Trophoblast cell (in vitro differentiated cells and primary cell): ENCODE measurements around the gene MRPS27.

Source experiments
- DNase-seq, 2 donors: peaks; one replicate each; pipeline ENCODE4 v3.0.0-alpha.2; 2016
- H2AFZ ChIP-seq: 2 replicates; pipeline ENCODE4 v1.6.1; 2013; ENCODE audit warnings: low read length, moderate library complexity, mild to moderate bottlenecking; ENCODE audit not compliant: insufficient read depth, poor library complexity
- H2AK5ac ChIP-seq: 2 replicates; pipeline ENCODE4 v1.6.1; 2013; ENCODE audit warnings: mild to moderate bottlenecking, low read length
- H2BK120ac ChIP-seq: 2 replicates; pipeline ENCODE4 v1.6.1; 2013; ENCODE audit warnings: low read length, mild to moderate bottlenecking, moderate library complexity; ENCODE audit not compliant: insufficient read depth, poor library complexity
- H2BK12ac ChIP-seq: 2 replicates; pipeline ENCODE4 v1.6.1; 2013; ENCODE audit warnings: mild to moderate bottlenecking, low read length, moderate library complexity
- H2BK5ac ChIP-seq: 2 replicates; pipeline ENCODE4 v1.6.1; 2013; ENCODE audit warnings: low read length, low read depth, moderate library complexity, mild to moderate bottlenecking; ENCODE audit not compliant: poor library complexity
- H3K14ac ChIP-seq: 2 replicates; pipeline ENCODE4 v1.6.1; 2013; ENCODE audit warnings: mild to moderate bottlenecking, low read length
- H3K18ac ChIP-seq: 2 replicates; pipeline ENCODE4 v1.6.1; 2013; ENCODE audit warnings: mild to moderate bottlenecking, low read length
- H3K23ac ChIP-seq: 2 replicates; pipeline ENCODE4 v1.6.1; 2013; ENCODE audit warnings: low read length
- H3K27ac ChIP-seq: 2 replicates; pipeline ENCODE4 v1.5.1; 2013; ENCODE audit warnings: low read depth, mild to moderate bottlenecking, inconsistent platforms, low read length, moderate library complexity
- H3K27me3 ChIP-seq: 2 replicates; pipeline ENCODE4 v1.6.1; 2013; ENCODE audit warnings: inconsistent platforms, mild to moderate bottlenecking, low read length, moderate library complexity; ENCODE audit not compliant: insufficient read depth
- H3K36me3 ChIP-seq, 2 experiments: 1 replicate in 1 of 2; 2 replicates in 1 of 2; pipeline ENCODE4 v1.6.1; 2013; ENCODE audit warnings: low read length in 2 of 2, mild to moderate bottlenecking in 2 of 2, moderate library complexity in 1 of 2; ENCODE audit not compliant: insufficient read depth in 2 of 2, control insufficient read depth in 1 of 2
- H3K4ac ChIP-seq: 2 replicates; pipeline ENCODE4 v1.6.1; 2013; ENCODE audit warnings: low read depth, mild to moderate bottlenecking, low read length, moderate library complexity
- H3K4me1 ChIP-seq, 2 experiments: 1 replicate in 1 of 2; 2 replicates in 1 of 2; pipeline ENCODE4 v1.6.1; 2013; ENCODE audit warnings: low read length in 2 of 2, mild to moderate bottlenecking in 2 of 2, moderate library complexity in 1 of 2; ENCODE audit not compliant: insufficient read depth in 2 of 2, control insufficient read depth in 1 of 2
- H3K4me2 ChIP-seq: 2 replicates; pipeline ENCODE4 v1.6.1; 2013; ENCODE audit warnings: inconsistent platforms, mild to moderate bottlenecking, low read length, moderate library complexity
- H3K4me3 ChIP-seq: 2 replicates; pipeline ENCODE4 v1.5.1; 2013; ENCODE audit warnings: mild to moderate bottlenecking, low read depth, low read length, inconsistent platforms
- H3K79me1 ChIP-seq: one replicate; pipeline ENCODE4 v1.6.1; 2013; ENCODE audit warnings: low read length
- H3K79me2 ChIP-seq: 2 replicates; pipeline ENCODE4 v1.6.1; 2013; ENCODE audit warnings: low read length, mild to moderate bottlenecking; ENCODE audit not compliant: control insufficient read depth, insufficient read depth, poor library complexity
- H3K9ac ChIP-seq: 2 replicates; pipeline ENCODE4 v1.6.1; 2013; ENCODE audit warnings: mild to moderate bottlenecking, low read length
- H3K9me3 ChIP-seq: 2 replicates; pipeline ENCODE4 v1.6.1; 2013; ENCODE audit warnings: low read depth, mild to moderate bottlenecking, control low read depth, inconsistent platforms, low read length; ENCODE audit not compliant: insufficient read depth
- H4K12ac ChIP-seq: 2 replicates; pipeline ENCODE4 v1.6.1; 2013; ENCODE audit warnings: low read depth, mild to moderate bottlenecking, low read length, moderate library complexity
- H4K8ac ChIP-seq: 2 replicates; pipeline ENCODE4 v1.6.1; 2013; ENCODE audit warnings: low read depth, mild to moderate bottlenecking, low read length, moderate library complexity
- H4K91ac ChIP-seq: one replicate; pipeline ENCODE4 v1.6.1; 2013; ENCODE audit warnings: low read depth, mild to moderate bottlenecking, low read length, moderate library complexity
- WGBS: extraction: QIAGEN DNeasy Blood & Tissue Kit; methylation state at CpG from one replicate; pipeline ENCODE4 v1.1.7; 2013; ENCODE audit warnings: missing lambda C conversion rate; ENCODE audit not compliant: insufficient read length, insufficient coverage; ENCODE audit errors: extremely low coverage; 5-methylcytosine and 5-hydroxymethylcytosine counted together

MRPS27 gene

DNA sequence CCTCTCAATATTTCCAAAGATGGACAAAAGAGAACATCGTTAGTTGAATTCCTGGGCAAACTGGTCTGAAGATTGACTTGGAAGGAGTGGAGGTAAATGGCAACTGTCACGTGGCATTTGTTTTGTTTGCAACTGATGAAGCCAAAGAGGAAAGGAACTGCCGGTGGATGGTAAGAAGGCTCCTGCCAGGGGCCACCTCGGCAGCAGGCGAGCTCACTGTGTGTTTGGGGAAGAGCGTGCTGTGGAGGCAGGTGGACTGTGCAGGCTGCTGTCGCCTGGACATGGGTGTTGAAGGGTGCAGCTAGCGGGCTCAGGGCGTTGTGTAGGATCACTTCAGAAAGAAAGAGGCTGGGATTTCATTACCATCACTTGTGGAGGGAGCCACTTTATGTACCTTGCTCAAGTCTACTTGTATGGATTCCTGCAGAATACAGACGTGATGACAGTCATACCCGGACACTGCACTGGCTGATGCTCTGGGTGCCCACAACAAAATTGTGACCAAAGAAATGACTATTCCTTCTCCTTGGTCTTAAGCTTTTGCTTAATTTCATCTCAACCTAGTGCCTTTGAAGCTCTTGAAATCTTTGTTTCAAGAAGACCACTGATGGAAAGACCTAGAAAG, 140.1 kb downstream of the MRPS27 start:
- H3K4ac ChIP-seq = no peak overlapping the region
- H3K18ac ChIP-seq = no peak overlapping the region
- no CpG with 5 or more reads among the region's 11 CpGs for WGBS
- H3K4me3 ChIP-seq = no peak overlapping the region
- DNase-seq = no peak
- no peak overlapping the region for H4K8ac ChIP-seq
- peaks cover 0 to 11% of the 10 kb centered on the region in 2 experiments for H3K4me1 ChIP-seq
- H3K9ac ChIP-seq = no peak overlapping the region
- no peak overlapping the region for H3K4me2 ChIP-seq
- no peak overlapping the region for H3K14ac ChIP-seq
- no peak overlapping the region for H2BK5ac ChIP-seq
- H4K91ac ChIP-seq = no peak overlapping the region
- peaks cover 2% of the 10 kb centered on the region for H3K9me3 ChIP-seq
- no peak overlapping the region for H2AK5ac ChIP-seq
- no peak overlapping the region for H3K27ac ChIP-seq
- H2BK12ac ChIP-seq = no peak overlapping the region
- H3K27me3 ChIP-seq = no peaks in the 10 kb centered on the region
- no peaks in the 10 kb centered on the region for H3K79me2 ChIP-seq
- H3K36me3 ChIP-seq = peaks cover 2 to 5% of the 10 kb centered on the region in 2 experiments
- H3K23ac ChIP-seq = no peak overlapping the region
- H3K79me1 ChIP-seq = no peaks in the 10 kb centered on the region
- H2AFZ ChIP-seq = no peak overlapping the region
- no peak overlapping the region for H4K12ac ChIP-seq
- H2BK120ac ChIP-seq = no peak overlapping the region

DNA sequence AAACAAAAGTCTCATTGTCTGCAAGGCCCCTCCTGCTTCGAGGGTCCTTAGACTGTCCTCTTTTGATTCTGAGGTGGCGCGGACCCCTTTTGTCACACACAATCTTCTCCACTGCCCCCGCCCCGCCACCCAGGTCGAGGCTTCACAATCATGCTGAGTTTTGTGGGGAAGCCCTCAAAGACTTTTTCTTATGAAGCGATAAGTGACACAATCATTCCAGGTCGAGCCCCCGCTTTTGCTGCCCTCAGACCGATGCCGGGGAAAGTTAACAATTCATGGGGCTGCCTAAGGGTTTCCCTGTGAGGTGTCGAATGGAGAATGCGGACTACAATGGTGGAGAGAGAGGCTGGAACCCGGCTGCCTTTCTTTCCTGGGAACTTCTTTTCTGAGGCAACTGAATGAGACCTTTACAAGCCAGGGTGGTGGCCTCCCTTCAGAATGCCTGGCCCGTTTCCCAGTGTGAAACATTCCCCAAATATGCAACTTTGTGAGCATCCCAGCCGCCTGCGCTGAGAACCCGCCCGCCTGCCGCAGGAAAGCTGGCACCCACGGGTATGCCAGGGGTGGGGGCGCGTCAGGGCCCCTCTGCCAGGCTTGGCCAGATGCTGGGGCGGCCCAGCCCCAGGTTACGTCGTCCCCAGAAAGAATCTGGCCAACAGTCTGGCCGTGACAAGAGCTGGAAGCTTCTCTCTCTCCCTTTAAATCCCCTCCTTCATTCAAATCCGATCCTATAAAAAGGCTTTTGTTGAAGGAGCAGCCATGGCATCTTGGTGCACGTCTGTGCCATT, 140.8 kb downstream of the MRPS27 start:
- H3K79me1 ChIP-seq = no peaks in the 10 kb centered on the region
- no peak overlapping the region for H3K14ac ChIP-seq
- no peak overlapping the region for H2BK5ac ChIP-seq
- no peak overlapping the region for H2BK120ac ChIP-seq
- no peak for DNase-seq
- no peak overlapping the region for H3K9ac ChIP-seq
- H4K12ac ChIP-seq = no peak overlapping the region
- no peaks in the 10 kb centered on the region for H3K27me3 ChIP-seq
- H3K9me3 ChIP-seq = peaks cover 2% of the 10 kb centered on the region
- no peak overlapping the region for H3K18ac ChIP-seq
- H3K4me2 ChIP-seq = no peak overlapping the region
- peaks cover 0 to 11% of the 10 kb centered on the region in 2 experiments for H3K4me1 ChIP-seq
- no peak overlapping the region for H2AK5ac ChIP-seq
- no CpG with 5 or more reads among the region's 29 CpGs for WGBS
- H3K4me3 ChIP-seq = no peak overlapping the region
- no peak overlapping the region for H3K27ac ChIP-seq
- no peak overlapping the region for H3K4ac ChIP-seq
- H2BK12ac ChIP-seq = no peak overlapping the region
- peaks cover 2 to 3% of the 10 kb centered on the region in 2 experiments for H3K36me3 ChIP-seq
- no peak overlapping the region for H4K8ac ChIP-seq
- no peak overlapping the region for H2AFZ ChIP-seq
- no peak overlapping the region for H3K23ac ChIP-seq
- no peaks in the 10 kb centered on the region for H3K79me2 ChIP-seq
- no peak overlapping the region for H4K91ac ChIP-seq

DNA sequence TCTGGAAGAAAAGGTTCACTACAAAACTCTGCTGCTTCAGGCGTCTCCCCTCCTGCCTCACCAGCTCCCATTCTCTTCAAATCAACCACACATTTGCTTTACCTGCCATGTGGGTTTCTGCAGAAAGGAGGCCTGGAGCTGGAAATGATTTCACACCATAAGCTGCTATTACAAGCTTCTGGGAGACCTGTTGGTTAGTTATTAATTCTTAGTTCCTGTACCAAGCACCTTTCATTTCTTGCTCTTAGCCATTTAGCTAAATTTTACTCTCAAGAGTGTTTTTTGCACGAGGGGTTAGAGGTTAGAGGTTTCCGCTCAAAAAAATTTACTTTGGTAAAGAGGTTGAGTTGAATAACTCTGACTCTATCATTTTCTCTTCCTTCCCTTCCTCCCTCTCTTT, 142.5 kb downstream of the MRPS27 start:
- Histone ChIP-seq H3K18ac (no peak overlapping the region), H3K4me1 (peaks cover 0 to under 1% of the 10 kb centered on the region in 2 experiments)

DNA sequence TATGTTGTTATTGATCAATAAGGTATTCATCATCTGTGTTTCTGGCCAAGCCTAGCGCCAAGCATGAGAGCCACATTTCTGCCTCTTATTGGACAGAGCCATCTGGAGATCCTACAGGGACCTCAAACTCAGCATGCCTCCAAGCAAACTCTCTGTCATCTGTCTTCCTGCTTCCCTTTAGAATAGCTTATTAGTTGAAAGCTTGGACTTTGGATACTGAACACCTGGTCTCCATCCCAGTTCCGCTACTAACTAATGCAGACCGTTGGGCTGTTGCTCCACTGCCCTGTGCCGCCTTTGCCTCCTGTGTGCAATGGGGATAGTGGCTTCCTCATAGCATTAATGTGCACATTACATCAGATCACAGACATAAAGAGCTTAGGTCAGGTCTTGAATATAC, 147.3 kb downstream of the MRPS27 start:
- H4K91ac ChIP-seq = no peak overlapping the region
- no CpG with 5 or more reads among the region's 4 CpGs for WGBS
- no peaks in the 10 kb centered on the region for H3K4me1 ChIP-seq
- H3K9ac ChIP-seq = no peak overlapping the region
- no peak overlapping the region for H3K4ac ChIP-seq
- H3K79me1 ChIP-seq = no peaks in the 10 kb centered on the region
- no peak overlapping the region for H2BK120ac ChIP-seq
- H2BK5ac ChIP-seq = no peak overlapping the region
- no peak overlapping the region for H3K4me2 ChIP-seq
- H2AFZ ChIP-seq = no peak overlapping the region
- H3K23ac ChIP-seq = no peak overlapping the region
- H2AK5ac ChIP-seq = no peak overlapping the region
- H3K79me2 ChIP-seq = no peaks in the 10 kb centered on the region
- no peak overlapping the region for H3K27ac ChIP-seq
- H3K14ac ChIP-seq = no peak overlapping the region
- H3K9me3 ChIP-seq = peaks cover 2% of the 10 kb centered on the region
- no peaks in the 10 kb centered on the region for H3K27me3 ChIP-seq
- H4K12ac ChIP-seq = no peak overlapping the region
- H3K4me3 ChIP-seq = no peak overlapping the region
- no peak overlapping the region for H2BK12ac ChIP-seq
- no peak for DNase-seq
- H4K8ac ChIP-seq = no peak overlapping the region
- H3K18ac ChIP-seq = no peak overlapping the region
- peaks cover 2 to 3% of the 10 kb centered on the region in 2 experiments for H3K36me3 ChIP-seq

More for the DNA sequence above, 142.5 kb downstream of the MRPS27 start:
- H3K4me2 ChIP-seq = no peak overlapping the region
- WGBS = no CpG with 5 or more reads among the region's 3 CpGs
- H2BK120ac ChIP-seq = no peak overlapping the region
- no peak overlapping the region for H3K23ac ChIP-seq
- H3K79me2 ChIP-seq = no peaks in the 10 kb centered on the region
- DNase-seq = no peak
- no peak overlapping the region for H3K4ac ChIP-seq
- H4K12ac ChIP-seq = no peak overlapping the region
- H4K91ac ChIP-seq = no peak overlapping the region
- H2BK5ac ChIP-seq = no peak overlapping the region
- H3K4me3 ChIP-seq = no peak overlapping the region
- H3K79me1 ChIP-seq = no peaks in the 10 kb centered on the region
- H2AK5ac ChIP-seq = no peak overlapping the region
- H3K27me3 ChIP-seq = no peaks in the 10 kb centered on the region
- no peak overlapping the region for H2BK12ac ChIP-seq
- H4K8ac ChIP-seq = no peak overlapping the region
- H2AFZ ChIP-seq = no peak overlapping the region
- H3K14ac ChIP-seq = no peak overlapping the region
- H3K27ac ChIP-seq = no peak overlapping the region
- H3K9ac ChIP-seq = no peak overlapping the region
- H3K36me3 ChIP-seq = peaks cover 2 to 3% of the 10 kb centered on the region in 2 experiments
- peaks cover 2% of the 10 kb centered on the region for H3K9me3 ChIP-seq
